HepG2 (cell line): ENCODE measurements around the gene SV2A. TPM values are rescaled to one million over a fixed set of nuclear protein-coding genes. Genes with fewer than 3 reads are reported as not detected.

ENCODE experiments used
- FOXO1 ChIP-seq: sonication (generic); formaldehyde crosslinking; IDR thresholded peaks from 2 replicates; pipeline ENCODE4 v1.4.0; 2020; ENCODE audit warnings: missing genetic modification reagents
- FOXP4 ChIP-seq: sonication (generic); formaldehyde crosslinking; IDR thresholded peaks from 2 replicates; pipeline ENCODE4 v1.4.0; 2020; ENCODE audit warnings: missing genetic modification reagents
- GABPA ChIP-seq, 2 experiments: IDR thresholded peaks; 2 replicates each; pipeline ENCODE4 v1.6.1; 2011 to 2016; ENCODE audit warnings: low read depth in 2 of 2, low read length in 1 of 2, missing biosample characterization in 1 of 2, missing genetic modification characterization in 1 of 2
- IRF9 ChIP-seq: sonication (generic); formaldehyde crosslinking; IDR thresholded peaks from 2 replicates; pipeline ENCODE4 v1.8.0; 2022; ENCODE audit warnings: missing genetic modification reagents, mild to moderate bottlenecking, borderline replicate concordance
- KDM2A ChIP-seq: sonication (generic); formaldehyde crosslinking; IDR thresholded peaks from 2 replicates; pipeline ENCODE4 v1.4.0; 2020; ENCODE audit warnings: low read depth, missing genetic modification reagents, borderline replicate concordance
- KLF9 ChIP-seq: IDR thresholded peaks from 2 replicates; pipeline ENCODE4 v1.6.1; 2016; ENCODE audit warnings: low read depth
- NFYB ChIP-seq: sonication (generic); formaldehyde crosslinking; IDR thresholded peaks from 2 replicates; pipeline ENCODE4 v1.4.0; 2020; ENCODE audit warnings: missing genetic modification reagents
- NR1H2 ChIP-seq: sonication (generic); formaldehyde crosslinking; IDR thresholded peaks from 2 replicates; pipeline ENCODE4 v1.8.1; 2022; ENCODE audit warnings: low read depth, missing genetic modification reagents, borderline replicate concordance
- NR2F1 ChIP-seq, 2 experiments: fragments of 450-650 bp in 1 of 2; formaldehyde crosslinking in 1 of 2; IDR thresholded peaks; 2 replicates each; pipeline versions ENCODE4 v1.5.0 to v1.6.1; 2016 to 2020; ENCODE audit warnings: mild to moderate bottlenecking in 1 of 2, missing compliant biosample characterization in 1 of 2, missing genetic modification reagents in 1 of 2, moderate library complexity in 1 of 2
- REPIN1 ChIP-seq: sonication (generic); formaldehyde crosslinking; IDR thresholded peaks from 2 replicates; pipeline ENCODE4 v1.8.0; 2022; ENCODE audit warnings: missing genetic modification reagents, low read depth, mild to moderate bottlenecking, borderline replicate concordance
- SNAPC4 ChIP-seq: sonication (generic); formaldehyde crosslinking; IDR thresholded peaks from 2 replicates; pipeline ENCODE4 v1.4.0; 2020; ENCODE audit warnings: mild to moderate bottlenecking, missing genetic modification reagents
- ZBTB21 ChIP-seq: sonication (generic); formaldehyde crosslinking; IDR thresholded peaks from 2 replicates; pipeline ENCODE4 v1.4.0; 2020; ENCODE audit warnings: missing genetic modification reagents
- ZNF280B ChIP-seq: sonication (generic); formaldehyde crosslinking; IDR thresholded peaks from 2 replicates; pipeline ENCODE4 v1.5.0; 2020; ENCODE audit warnings: missing genetic modification reagents, mild to moderate bottlenecking, borderline replicate concordance
- ZNF44 ChIP-seq: sonication (generic); formaldehyde crosslinking; IDR thresholded peaks from 2 replicates; pipeline ENCODE4 v1.5.1; 2020; ENCODE audit warnings: mild to moderate bottlenecking, missing genetic modification reagents
- ZNF576 ChIP-seq: sonication (generic); formaldehyde crosslinking; IDR thresholded peaks from 2 replicates; pipeline ENCODE4 v1.4.0; 2020; ENCODE audit warnings: mild to moderate bottlenecking, missing genetic modification reagents
- ZNF674 ChIP-seq: sonication (generic); formaldehyde crosslinking; IDR thresholded peaks from 2 replicates; pipeline ENCODE4 v1.5.0; 2020; ENCODE audit warnings: low read depth, mild to moderate bottlenecking, missing genetic modification reagents
- ZSCAN25 ChIP-seq: sonication (generic); formaldehyde crosslinking; IDR thresholded peaks from 2 replicates; pipeline ENCODE4 v1.8.0; 2022; ENCODE audit warnings: mild to moderate bottlenecking, missing genetic modification reagents
- polyA plus RNA-seq, 8 experiments: library from polyadenylated mRNA; depleted of rRNA in 3 of 8; stranded (reverse) in 7 of 8; unstranded in 1 of 8; fragments of >200 nt; fragmentation: Illumina TruSeq in 4 of 8; extraction: Trizol in 4 of 8; gene quantifications; 2 replicates each; pipeline versions ENCODE4 v1.2.1 to v1.2.3, GENCODE V29; 2011 to 2016; ENCODE audit warnings: low read depth in 4 of 8, missing spikeins in 1 of 8, mixed read lengths in 1 of 8; ENCODE audit not compliant: insufficient read depth in 1 of 8
- total RNA-seq, 5 experiments: library from RNA; depleted of rRNA; stranded (reverse); fragments of >200 nt; fragmentation: Illumina TruSeq; extraction: Trizol; gene quantifications; 2 replicates each; pipeline ENCODE4 v1.2.3, GENCODE V29; 2016; ENCODE audit warnings: low read depth in 1 of 5

The SV2A gene
- total and polyA plus RNA-seq, 2 of the 13 experiments (the other 11 are each of a cell fraction or from before 2014, with no cell fraction given): 0.84 to 1.9 TPM

GRCh38 chr1:149887456-149888246, 30.0 kb downstream of the SV2A start (continued):
- TF ChIP-seq NR1H2 (CRISPR knock-in tag) (peak; percentile 53; the same call in 1 of the 2 replicates), ZNF280B (CRISPR knock-in tag) (0 out of 2 replicates have a peak, but pooled peaks have one; percentile 45), SNAPC4 (no peak), FOXO1 (CRISPR knock-in tag) (0 out of 2 replicates have a peak, but pooled peaks have one; percentile 39), FOXP4 (peak; percentile 7; the same call in 1 of the 2 replicates), REPIN1 (CRISPR knock-in tag) (peak; percentile 48), NR2F1 (CRISPR knock-in tag; IDR thresholded peaks at IDR 0.05) (no peak), ZNF576 (0 out of 2 replicates have a peak, but pooled peaks have one; percentile 30), ZNF44 (CRISPR knock-in tag) (0 out of 2 replicates have a peak, but pooled peaks have one; percentile 85), GABPA (IDR thresholded peaks at IDR 0.05; ENCODE audit: low read depth, low read length) (no peak), GABPA (CRISPR knock-in tag; IDR thresholded peaks at IDR 0.05; ENCODE audit: low read depth) (peak; percentile 84), KLF9 (CRISPR knock-in tag) (no peak), IRF9 (CRISPR knock-in tag) (0 out of 2 replicates have a peak, but pooled peaks have one; percentile 33), KDM2A (CRISPR knock-in tag) (peak; percentile 48; the same call in 1 of the 2 replicates), ZBTB21 (CRISPR knock-in tag) (no peak), NFYB (CRISPR knock-in tag) (peak; percentile 86), ZNF674 (no peak), ZSCAN25 (CRISPR knock-in tag) (peak; percentile 71; the same call in 1 of the 2 replicates)
